ENCODE results near the gene MAOB.
A peak's percentile ranks its signal among the peaks of the same experiment; 100 is the strongest.
"Not testable (repeated sequence)": the region's sequence is repeated elsewhere in the genome, so short reads cannot be mapped to it uniquely, and the experiment has no call there.

The MAOB gene

DNA sequence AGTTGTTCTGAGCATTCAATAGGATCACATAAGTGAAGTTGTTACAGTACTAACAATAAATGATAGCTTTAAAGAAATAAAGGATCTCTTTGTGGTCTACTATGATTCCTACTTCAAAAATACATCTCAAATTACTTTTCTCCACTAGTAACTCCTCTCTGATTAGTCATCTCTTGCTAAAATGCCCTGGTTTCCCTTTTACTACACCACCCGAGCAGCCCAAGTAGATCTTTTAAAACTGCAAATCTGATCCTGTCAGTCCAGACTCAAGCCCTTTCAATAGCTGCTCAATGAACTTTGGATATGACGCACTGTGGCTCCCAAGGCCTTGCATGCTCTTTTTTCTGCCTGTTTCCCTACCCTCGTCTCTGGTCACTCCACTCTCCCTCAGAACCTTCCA is 128.6 kb downstream of the MAOB start:
- DNase-seq (ENCODE audit: low read depth): no peak

DNA sequence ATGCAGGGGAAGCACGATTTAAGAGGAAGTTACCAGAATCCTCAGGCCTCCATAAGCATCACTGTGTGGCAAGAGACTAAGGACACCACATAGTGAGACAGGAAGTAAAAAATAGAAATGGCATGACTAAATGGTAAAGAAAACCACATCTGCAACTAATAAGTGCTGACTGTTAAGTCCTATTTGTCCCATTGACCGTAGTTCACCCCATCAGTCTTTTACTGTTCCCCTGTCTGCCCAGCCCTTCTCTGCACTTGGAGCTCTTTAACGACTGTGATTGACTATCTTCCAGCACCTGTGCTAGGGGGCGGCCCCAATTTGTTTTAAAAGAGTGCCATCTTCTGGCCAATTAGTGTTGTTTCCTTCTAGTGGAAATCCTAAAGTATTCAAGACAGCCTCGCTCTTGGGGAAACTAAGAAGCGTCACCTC is 132.0 kb downstream of the MAOB start:
- DNase-seq (ENCODE audit: low read depth): peak; percentile 46

DNA sequence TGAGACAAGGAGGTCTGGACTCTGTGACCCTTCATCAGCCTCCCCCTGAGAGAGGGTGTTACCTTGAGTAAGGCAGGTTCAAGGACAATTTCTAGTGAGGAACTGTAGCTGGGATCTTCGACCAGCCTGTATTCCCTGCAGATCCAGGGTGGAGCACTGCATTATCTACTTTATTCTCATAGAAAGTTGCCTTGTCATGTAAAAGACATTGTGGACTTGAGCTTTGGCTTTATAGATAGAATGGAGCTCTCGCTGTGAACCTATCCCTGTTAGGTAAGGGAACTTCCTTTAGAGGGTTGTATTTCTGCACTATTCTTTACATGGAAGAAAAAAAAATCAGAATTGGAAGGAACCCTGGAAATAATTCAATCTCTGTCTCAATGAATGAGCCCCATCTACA is 134.8 kb downstream of the MAOB start:
- no peak for DNase-seq (ENCODE audit: low read depth)

DNA sequence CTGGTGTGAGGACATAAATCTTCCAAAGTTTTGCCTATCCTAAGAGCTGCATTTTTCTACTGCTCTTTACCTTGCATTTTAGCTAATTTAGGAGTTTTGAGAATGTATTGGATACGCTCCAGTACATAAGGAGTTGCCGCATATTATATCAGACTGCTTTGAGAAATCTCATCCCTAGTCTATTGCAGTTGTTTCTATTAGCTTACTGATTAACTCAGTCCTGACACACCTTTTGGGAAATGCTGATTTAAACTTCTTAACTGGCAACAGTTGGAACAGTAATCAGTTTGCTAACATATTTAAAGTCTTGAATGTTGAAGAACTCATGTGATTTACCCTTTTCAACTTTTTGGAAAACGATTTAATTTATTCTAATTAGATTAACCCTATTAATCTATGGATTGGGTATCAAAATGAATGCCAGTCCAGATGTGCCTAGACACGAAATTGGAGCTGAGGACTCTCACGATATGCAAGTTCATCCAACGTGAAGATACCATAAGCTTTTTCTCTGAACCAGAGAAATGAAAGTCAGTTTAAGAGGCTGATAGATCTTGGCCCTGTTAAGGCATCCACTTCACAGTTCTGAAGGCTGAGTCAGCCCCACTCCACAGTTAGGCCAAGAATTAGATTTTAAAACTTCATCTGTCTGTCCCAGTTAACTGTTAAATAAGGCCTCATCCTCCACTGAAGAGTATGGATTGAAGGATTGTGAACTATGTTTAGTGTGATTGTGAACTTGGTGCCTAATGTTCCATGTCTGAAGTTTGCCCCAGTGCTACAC is 136.1 kb downstream of the MAOB start:
- DNase-seq (ENCODE audit: low read depth): no peak

DNA sequence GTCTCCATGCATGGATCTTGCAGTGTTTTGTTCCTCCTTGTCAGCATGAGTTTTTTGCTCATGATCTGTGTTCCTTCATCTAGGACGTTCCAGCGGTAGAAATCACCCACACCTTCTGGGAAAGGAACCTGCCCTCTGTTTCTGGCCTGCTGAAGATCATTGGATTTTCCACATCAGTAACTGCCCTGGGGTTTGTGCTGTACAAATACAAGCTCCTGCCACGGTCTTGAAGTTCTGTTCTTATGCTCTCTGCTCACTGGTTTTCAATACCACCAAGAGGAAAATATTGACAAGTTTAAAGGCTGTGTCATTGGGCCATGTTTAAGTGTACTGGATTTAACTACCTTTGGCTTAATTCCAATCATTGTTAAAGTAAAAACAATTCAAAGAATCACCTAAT is 138.0 kb downstream of the MAOB start:
- no peak for DNase-seq (ENCODE audit: low read depth)

DNA sequence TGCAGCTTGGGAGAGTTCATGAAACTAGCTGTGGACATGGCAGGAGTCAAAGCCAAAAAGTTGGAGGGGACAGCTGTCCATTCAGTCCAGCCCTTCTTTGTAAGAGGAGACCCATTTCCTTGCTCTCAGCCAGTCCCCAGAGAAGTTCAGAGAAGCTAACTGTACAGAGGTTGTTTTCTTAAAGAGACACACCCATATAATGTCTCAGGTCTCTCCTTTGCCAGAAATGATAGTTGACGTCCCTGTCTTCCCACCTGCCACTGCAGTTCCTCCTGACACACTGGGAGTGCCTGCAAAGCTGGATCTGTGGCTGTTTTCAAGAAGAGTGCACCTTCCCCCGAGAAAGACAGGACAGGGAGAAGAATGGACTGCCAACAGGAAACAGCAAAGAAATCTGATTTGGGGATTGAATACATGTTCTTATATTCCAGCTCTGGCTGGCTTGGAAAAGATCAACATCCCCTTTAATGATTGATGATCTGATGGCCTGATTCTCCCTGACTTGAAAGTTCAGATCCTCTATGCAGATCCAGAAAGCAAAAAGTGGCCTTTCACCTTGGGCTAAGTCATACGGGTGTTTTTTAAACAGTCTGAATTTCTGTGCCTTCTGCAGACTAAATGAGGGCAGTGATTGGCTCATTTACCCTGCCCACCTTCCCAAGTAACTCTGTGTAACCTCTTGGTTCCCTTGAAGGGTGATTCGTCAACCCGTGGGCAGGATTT is 139.0 kb downstream of the MAOB start:
- DNase-seq (ENCODE audit: low read depth): no peak

DNA sequence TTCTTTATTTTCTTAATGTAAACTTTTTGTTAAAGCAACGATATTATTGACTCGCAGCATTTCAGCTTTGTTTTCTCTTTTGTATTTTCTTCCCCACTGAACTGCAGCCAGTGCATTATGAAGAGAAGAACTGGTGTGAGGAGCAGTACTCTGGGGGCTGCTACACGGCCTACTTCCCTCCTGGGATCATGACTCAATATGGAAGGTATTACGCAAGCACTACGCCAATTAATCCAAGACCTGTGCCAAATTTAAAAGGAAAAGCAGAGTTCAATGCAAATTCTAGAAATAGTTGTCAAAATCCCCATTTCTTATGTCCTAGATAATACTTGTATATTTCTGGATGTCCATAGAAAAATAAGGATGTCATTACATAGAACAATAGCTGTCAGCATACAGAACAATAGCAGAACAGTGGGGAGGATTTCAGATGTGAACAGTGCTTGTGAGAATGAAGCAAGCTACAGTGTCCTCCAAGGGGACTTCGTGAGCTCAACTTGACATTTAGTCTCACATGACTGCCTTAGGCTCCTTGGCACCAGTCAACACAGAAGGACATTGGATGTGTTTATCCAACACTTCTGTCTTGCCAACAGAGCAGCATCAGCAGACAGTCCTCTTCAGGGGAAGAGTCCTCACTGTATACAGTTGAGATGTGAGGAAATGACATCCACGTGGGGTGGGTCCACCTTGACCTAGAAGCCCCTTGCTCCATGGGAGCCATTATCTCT is 140.2 kb downstream of the MAOB start:
- DNase-seq (ENCODE audit: low read depth): peak; percentile 1

DNA sequence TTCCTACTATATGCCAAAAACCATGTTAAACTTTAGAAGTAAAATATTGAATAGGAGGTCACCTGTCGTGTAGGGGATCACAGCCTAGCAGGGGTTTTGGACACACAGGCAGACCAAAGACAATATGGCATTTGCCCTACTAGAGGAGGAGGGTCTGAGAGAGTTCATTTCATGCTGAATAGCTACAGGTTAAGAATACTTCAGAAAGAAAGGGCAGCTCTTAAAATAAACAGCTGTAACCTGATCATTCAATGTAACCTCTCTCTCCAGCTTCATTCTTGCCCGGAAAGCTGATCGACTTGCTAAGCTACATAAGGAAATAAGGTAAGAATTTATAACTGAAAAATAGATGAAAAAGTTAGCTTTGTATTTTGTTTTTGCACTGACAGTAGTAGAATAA is 146.3 kb downstream of the MAOB start:
- no peak for DNase-seq (ENCODE audit: low read depth)

DNA sequence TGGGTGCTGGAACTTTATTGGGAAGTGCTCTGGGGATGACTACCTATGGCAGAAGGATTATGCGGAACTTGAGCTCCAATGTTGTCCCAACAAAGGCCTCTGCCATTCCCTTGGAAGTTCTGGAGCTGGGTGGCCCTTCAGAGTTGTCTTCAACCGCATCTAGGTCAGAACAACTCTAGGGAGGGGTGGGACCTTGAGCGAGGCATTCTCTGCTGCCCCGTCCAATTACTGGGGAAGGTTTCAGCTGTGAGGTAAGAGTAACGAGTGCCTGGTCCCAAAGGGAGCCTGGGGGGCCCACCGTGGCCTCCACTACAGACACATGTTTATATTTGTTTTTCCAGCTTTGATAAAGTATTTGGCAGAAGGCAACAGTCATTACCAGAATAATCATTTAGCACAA is 146.7 kb downstream of the MAOB start:
- no peak for DNase-seq (ENCODE audit: low read depth)

DNA sequence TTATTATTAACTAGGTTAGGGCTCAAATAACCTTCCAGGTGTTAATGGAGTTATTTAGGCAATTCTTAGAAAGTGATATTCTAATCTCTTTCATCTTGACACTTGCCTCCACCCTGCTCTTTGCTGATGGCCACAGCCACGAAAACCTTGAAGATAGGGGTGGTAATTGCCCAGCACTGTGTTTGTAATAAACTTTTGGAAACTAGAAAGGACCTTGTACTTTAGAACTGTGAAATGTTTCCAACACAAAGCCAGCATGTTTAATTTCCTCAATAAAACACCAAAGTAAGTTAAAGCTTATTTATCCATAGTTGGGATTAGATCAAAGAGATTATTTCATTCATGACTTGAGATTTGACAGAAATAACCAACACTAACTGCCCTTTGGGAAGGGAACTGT is 147.8 kb downstream of the MAOB start:
- no peak for DNase-seq (ENCODE audit: low read depth)

DNA sequence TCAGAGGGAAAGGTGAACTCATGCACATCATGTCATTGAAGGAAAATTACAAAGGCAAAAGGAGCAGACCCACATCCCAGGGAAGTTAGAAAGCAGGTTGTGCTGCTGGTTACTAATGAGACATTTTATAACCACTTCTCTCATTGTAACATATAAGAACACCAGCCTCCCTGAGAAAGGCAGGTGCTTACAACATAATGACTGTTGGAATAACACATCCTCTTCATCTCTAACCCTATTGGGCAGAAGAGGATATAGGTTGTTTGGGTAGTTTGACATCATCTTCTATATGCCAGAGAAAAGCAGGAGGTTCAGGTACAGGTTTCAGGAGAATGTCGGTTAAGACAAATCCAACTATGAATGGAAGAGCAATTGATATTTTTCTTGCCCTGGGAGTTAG is 148.6 kb downstream of the MAOB start:
- no peak for DNase-seq (ENCODE audit: low read depth)

DNA sequence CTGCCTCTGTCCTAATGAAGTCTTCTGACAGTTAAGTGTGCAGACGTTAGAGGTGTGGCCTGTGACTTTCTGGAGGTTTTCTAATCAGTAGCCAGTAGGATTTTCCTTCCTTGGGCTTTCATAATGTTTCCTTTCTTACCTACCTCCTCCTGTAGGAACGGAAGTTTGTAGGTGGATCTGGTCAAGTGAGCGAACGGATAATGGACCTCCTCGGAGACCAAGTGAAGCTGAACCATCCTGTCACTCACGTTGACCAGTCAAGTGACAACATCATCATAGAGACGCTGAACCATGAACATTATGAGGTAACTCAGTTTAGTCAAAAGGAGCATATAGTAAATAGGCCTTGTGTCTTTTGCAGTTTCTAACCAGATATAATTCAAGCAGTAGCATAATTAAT is 151.2 kb downstream of the MAOB start:
- no peak for DNase-seq (ENCODE audit: low read depth)

DNA sequence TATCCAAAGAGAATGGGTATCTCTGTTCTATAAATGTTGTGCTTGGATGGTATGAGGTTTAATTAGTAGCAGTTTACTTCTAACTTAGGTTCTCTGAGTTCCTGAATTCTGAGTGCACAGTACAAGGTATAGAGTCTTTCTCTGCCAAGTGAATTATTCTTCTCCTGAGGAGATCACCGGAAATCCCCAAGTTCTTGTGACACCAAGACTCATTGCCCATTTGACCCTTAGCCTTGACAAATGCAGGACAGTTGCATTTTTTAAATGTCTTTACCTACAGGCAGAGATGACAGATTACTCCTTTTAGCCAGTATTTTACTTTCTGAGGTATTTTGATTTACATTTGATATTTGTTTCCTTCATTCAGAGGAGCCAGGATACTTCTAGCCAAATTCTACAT is 153.3 kb downstream of the MAOB start:
- no peak for DNase-seq (ENCODE audit: low read depth)

DNA sequence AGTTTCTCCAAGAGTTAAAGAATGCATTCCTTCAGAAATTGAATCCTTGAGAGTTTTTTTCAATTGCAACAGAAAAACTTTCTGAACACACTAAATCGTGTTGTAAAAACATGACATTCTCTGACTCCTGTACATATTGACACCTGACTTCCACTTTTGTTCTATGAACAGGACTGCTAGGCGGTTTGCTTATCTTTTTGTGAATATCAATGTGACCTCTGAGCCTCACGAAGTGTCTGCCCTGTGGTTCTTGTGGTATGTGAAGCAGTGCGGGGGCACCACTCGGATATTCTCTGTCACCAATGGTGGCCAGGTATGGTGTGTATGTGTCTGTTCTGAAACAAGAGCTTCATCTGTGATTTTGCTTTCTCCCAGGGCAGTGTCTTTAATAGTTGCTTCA is 154.2 kb downstream of the MAOB start:
- DNase-seq (ENCODE audit: low read depth): no peak

DNA sequence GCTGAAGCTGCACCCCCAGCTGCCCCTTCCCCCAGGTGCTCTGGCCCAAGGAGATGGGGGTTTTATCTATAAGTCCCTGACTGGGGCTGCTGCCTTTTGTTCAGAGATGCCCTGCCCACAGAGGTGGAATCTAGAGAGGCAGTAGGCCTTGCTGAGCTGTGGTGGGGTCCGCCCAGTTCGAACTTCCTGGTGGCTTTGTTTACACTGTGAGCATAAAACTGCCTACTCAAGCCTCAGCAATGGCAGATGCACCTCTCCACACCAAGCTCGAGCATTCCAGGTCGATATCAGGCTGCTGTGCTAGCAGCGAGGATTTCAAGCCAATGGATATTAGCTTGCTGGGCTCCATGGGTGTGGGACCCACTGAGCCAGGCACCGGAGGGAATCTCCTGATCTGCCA is 155.0 kb downstream of the MAOB start:
- DNase-seq (ENCODE audit: low read depth): not testable (repeated sequence)

DNA sequence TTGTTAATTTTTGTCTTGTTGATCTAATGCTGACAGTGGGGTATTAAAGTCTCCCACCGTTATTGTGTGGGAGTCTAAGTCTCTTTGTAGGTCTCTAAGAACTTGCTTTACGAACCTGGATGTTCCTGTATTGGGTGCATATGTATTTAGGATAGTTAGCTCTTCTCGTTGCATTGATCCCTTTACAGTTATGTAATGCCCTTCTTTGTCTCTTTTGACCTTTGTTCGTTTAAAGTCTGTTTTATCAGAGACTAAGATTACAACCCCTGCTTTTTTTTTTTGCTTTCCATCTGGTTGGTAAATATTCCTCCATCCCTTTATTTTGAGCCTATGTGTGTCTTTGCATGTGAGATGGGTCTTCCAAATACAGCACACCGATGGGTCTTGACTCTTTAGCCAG is 157.0 kb downstream of the MAOB start:
- not testable (repeated sequence) for DNase-seq (ENCODE audit: low read depth)

DNA sequence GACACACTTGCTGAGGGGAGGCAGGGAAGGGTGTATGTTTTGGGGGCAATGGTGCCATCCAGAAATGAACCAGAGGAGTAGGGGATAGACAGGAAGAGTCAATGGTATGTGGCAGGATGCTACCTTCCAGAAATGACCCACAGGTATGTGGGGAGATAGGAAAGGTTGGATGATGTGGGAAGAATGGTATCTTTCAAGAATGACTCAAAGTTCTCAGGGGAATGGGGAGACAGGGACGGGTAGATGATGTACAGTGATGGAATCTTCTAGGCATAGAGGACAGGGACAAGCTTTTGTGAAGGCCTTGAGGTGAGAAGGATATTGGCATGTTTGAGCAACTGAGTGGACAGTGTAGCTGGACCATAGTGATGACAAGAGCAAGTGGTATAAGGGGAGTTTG is 161.3 kb downstream of the MAOB start:
- no peak for DNase-seq (ENCODE audit: low read depth)

DNA sequence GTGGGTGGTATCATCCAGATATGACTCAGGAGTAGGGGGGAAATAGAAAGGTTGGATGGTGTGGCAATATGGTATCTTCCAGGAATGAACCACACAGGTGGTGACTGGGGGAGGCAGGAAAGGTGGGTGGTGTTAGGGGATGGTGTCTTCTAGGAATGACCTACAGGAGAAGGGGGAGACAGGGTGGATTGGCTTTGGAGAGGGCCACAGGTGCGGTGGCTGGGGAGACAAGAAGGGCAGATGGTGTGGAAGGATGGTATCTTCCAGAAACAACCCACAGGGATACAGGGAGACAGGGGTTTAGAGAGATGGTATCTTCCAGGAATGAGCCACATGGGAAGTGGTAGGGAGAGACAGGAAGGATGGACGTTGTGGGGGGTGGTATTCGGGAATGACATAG is 162.2 kb downstream of the MAOB start:
- no peak for DNase-seq (ENCODE audit: low read depth)

DNA sequence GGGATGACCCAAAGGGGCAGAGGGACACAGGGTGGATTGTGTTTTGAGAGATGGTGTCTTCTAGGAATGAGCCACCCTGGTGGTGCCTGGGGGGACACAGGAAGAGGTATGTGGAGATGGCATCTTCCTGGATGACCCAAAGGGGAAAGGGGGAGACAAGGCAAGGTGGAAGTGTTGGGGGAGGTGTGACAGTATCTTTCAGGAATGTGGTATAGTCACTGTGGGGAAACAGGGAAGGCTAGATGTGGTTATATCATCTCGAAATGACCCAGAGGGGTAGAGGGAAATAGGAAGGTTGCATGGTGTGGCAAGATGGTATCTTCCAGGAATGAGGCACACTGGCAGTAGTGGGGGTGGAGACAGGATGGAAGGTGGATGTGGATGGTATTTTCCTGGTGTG is 163.3 kb downstream of the MAOB start:
- DNase-seq (ENCODE audit: low read depth): peak; percentile 5

DNA sequence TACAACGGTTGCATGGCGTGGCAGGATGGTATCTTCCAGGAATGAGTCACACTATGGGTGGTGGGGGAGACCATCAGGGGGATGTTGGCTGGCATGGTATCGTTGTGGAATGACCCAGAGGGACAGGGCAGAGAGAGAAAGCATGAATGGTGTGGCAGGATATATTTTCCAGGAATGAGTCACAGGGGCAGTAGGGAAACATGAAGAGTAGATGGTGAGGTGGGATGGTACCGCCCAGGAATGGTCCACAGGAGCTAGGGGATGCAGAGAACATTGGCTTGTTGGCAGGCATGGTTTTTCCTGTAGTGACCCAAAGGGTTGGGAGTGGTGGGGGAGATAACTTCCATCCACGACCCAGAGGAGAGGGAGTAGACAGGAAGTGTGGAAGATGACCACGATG is 163.7 kb downstream of the MAOB start:
- no peak for DNase-seq (ENCODE audit: low read depth)

DNA sequence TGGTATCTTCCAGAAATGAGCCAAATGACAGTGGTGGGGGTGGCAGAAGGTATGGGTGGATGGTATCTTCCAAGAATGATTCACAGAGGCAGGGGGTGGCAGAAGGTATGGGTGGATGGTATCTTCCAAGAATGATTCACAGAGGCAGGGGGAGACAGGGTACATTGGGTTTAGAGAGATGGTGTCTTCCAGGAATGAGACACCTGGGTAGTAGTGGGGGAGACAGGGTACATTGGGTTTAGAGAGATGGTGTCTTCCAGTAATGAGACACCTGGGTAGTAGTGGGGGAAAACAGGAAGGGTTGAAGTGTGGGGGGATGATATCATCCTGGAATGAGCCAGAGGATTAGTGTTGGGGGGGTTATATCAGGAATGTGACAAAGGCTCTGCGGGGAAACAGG is 164.2 kb downstream of the MAOB start:
- DNase-seq (ENCODE audit: low read depth): no peak

DNA sequence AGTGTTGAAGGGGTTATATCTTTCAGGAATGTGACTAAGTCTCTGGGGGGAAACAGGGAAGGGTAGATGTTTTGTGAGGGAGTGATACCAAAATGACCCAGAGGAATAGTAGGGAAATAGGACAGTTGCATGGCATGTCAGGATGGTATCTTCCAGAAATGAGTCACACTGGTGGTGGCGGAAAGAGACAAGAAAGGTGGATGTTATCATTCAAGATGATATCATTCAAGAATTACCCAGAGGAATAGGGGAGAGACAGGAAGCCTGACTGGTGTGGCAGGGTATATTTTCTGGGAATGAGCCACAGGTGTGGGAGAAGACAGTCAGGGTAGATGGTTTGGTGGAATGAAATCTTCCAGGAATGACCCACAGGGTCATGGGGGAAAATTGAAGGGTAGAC is 165.1 kb downstream of the MAOB start:
- no peak for DNase-seq (ENCODE audit: low read depth)

DNA sequence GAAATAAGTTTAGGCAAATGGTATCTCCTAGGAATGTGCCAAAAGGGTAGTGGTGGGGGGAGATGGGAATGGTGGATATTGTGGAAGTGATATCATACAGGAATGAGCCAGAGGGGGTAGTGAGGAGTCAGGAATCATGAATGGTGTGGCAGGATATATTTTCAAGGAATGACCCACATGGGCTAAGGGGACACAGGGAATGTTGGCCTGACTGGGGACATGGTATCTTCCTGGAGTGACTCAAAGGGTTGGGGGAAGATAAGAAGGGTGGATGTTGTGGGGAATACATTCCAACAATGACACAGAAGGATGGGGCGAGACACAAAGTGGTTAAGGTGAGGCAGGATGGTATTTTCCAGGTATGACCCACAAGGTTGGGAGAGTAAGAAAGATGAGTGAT is 165.6 kb downstream of the MAOB start:
- no peak for DNase-seq (ENCODE audit: low read depth)

Measured in ELR (cell line).